ENCODE results near the gene PDE12.

The PDE12 gene

GRCh38 chr3:57555738-57556458, at the start of gene PDE12:
Gene PDE12 (plus strand): TSS chr3:57556274. CDS start chr3:57556380, 106 bp downstream.
- H3K27me3 Mint-ChIP-seq (ENCODE audit: low read depth): no peaks in the 10 kb centered on the region
- peaks cover 25% of the 10 kb centered on the region for H3K36me3 Mint-ChIP-seq (ENCODE audit: low read depth)
- H3K9me3 Mint-ChIP-seq: no peaks in the 10 kb centered on the region
- peak within 1 kb of the TSS; percentile 90 for H3K4me3 Mint-ChIP-seq
- H3K27ac Mint-ChIP-seq: peak within 1 kb of the TSS; percentile 97
- peaks cover 29% of the 10 kb centered on the region for H3K4me1 Mint-ChIP-seq (ENCODE audit: low read depth)

- Mint-ChIP-seq H3K36me3 (ENCODE audit: low read depth) (no peaks in the 10 kb centered on the region), H3K4me1 (ENCODE audit: low read depth) (no peaks in the 10 kb centered on the region), H3K27ac (no peak overlapping the region), H3K4me3 (no peak overlapping the region), H3K27me3 (ENCODE audit: low read depth) (peaks cover 33% of the 10 kb centered on the region), H3K9me3 (no peaks in the 10 kb centered on the region)
Observed at GRCh38 chr3:57512166-57512565, 43.9 kb upstream of the PDE12 start.

GRCh38 chr3:57518276-57518915, 37.7 kb upstream of the PDE12 start:
- H3K4me3 Mint-ChIP-seq: no peak overlapping the region

GRCh38 chr3:57530071-57530608, 25.9 kb upstream of the PDE12 start:
- H3K4me1 Mint-ChIP-seq (ENCODE audit: low read depth): no peaks in the 10 kb centered on the region
- H3K27me3 Mint-ChIP-seq (ENCODE audit: low read depth): peaks cover 10% of the 10 kb centered on the region
- no peak overlapping the region for H3K4me3 Mint-ChIP-seq
- H3K9me3 Mint-ChIP-seq: no peaks in the 10 kb centered on the region
- H3K36me3 Mint-ChIP-seq (ENCODE audit: low read depth): no peaks in the 10 kb centered on the region
- no peak overlapping the region for H3K27ac Mint-ChIP-seq

More at GRCh38 chr3:57518276-57518915, 37.7 kb upstream of the PDE12 start:
- H3K9me3 Mint-ChIP-seq: no peaks in the 10 kb centered on the region
- no peak overlapping the region for H3K27ac Mint-ChIP-seq
- H3K36me3 Mint-ChIP-seq (ENCODE audit: low read depth): no peaks in the 10 kb centered on the region
- H3K4me1 Mint-ChIP-seq (ENCODE audit: low read depth): no peaks in the 10 kb centered on the region
- peaks cover 16% of the 10 kb centered on the region for H3K27me3 Mint-ChIP-seq (ENCODE audit: low read depth)

GRCh38 chr3:57538465-57538864, 17.6 kb upstream of the PDE12 start:
- Mint-ChIP-seq H3K27me3 (ENCODE audit: low read depth) (no peaks in the 10 kb centered on the region), H3K9me3 (no peaks in the 10 kb centered on the region), H3K4me3 (no peak overlapping the region), H3K4me1 (ENCODE audit: low read depth) (no peaks in the 10 kb centered on the region), H3K27ac (no peak overlapping the region), H3K36me3 (ENCODE audit: low read depth) (no peaks in the 10 kb centered on the region)

- no peak within 1 kb of the TSS for H3K27ac Mint-ChIP-seq
- H3K4me3 Mint-ChIP-seq: no peak within 1 kb of the TSS
- peaks cover 2% of the 10 kb centered on the region for H3K27me3 Mint-ChIP-seq (ENCODE audit: low read depth)
- H3K36me3 Mint-ChIP-seq (ENCODE audit: low read depth): no peaks in the 10 kb centered on the region
- peaks cover 5% of the 10 kb centered on the region for H3K4me1 Mint-ChIP-seq (ENCODE audit: low read depth)
- no peaks in the 10 kb centered on the region for H3K9me3 Mint-ChIP-seq
Observed at GRCh38 chr3:57544181-57545125, 11.6 kb upstream of the PDE12 start, which contains the start of gene DNAH12. Gene DNAH12 (minus strand): TSS chr3:57544344. CDS start chr3:57542870, 1,474 bp downstream.

GRCh38 chr3:57545636-57546268, 10.3 kb upstream of the PDE12 start:
- H3K36me3 Mint-ChIP-seq (ENCODE audit: low read depth): no peaks in the 10 kb centered on the region
- H3K4me1 Mint-ChIP-seq (ENCODE audit: low read depth): peaks cover 5% of the 10 kb centered on the region
- H3K27me3 Mint-ChIP-seq (ENCODE audit: low read depth): peaks cover 2% of the 10 kb centered on the region
- no peaks in the 10 kb centered on the region for H3K9me3 Mint-ChIP-seq
- H3K27ac Mint-ChIP-seq: no peak overlapping the region
- H3K4me3 Mint-ChIP-seq: no peak overlapping the region

GRCh38 chr3:57546616-57547015, 9.5 kb upstream of the PDE12 start:
- H3K4me1 Mint-ChIP-seq (ENCODE audit: low read depth): peaks cover 5% of the 10 kb centered on the region
- no peaks in the 10 kb centered on the region for H3K36me3 Mint-ChIP-seq (ENCODE audit: low read depth)
- H3K27ac Mint-ChIP-seq: no peak overlapping the region
- no peaks in the 10 kb centered on the region for H3K9me3 Mint-ChIP-seq
- H3K27me3 Mint-ChIP-seq (ENCODE audit: low read depth): peaks cover 2% of the 10 kb centered on the region
- H3K4me3 Mint-ChIP-seq: no peak overlapping the region

- Mint-ChIP-seq H3K4me1 (ENCODE audit: low read depth) (peaks cover 29% of the 10 kb centered on the region), H3K9me3 (no peaks in the 10 kb centered on the region), H3K27ac (peak overlapping the region; percentile 97), H3K36me3 (ENCODE audit: low read depth) (peaks cover 21% of the 10 kb centered on the region), H3K4me3 (peak overlapping the region; percentile 90), H3K27me3 (ENCODE audit: low read depth) (no peaks in the 10 kb centered on the region)
Observed at GRCh38 chr3:57555306-57555705, 768 bp upstream of the PDE12 start.

GRCh38 chr3:57556459-57557084, 498 bp downstream of the PDE12 start:
- Mint-ChIP-seq H3K4me1 (ENCODE audit: low read depth) (peaks cover 30% of the 10 kb centered on the region), H3K36me3 (ENCODE audit: low read depth) (peaks cover 27% of the 10 kb centered on the region), H3K27ac (peak overlapping the region; percentile 97), H3K27me3 (ENCODE audit: low read depth) (no peaks in the 10 kb centered on the region), H3K9me3 (no peaks in the 10 kb centered on the region), H3K4me3 (peak overlapping the region; percentile 90)

- Mint-ChIP-seq H3K4me3 (peak overlapping the region; percentile 90), H3K36me3 (ENCODE audit: low read depth) (peaks cover 27% of the 10 kb centered on the region), H3K4me1 (ENCODE audit: low read depth) (peaks cover 31% of the 10 kb centered on the region), H3K9me3 (no peaks in the 10 kb centered on the region), H3K27me3 (ENCODE audit: low read depth) (no peaks in the 10 kb centered on the region), H3K27ac (peak overlapping the region; percentile 97)
Observed at GRCh38 chr3:57557085-57557537, 1.0 kb downstream of the PDE12 start.

GRCh38 chr3:57559526-57559925, 3.5 kb downstream of the PDE12 start:
- H3K4me1 Mint-ChIP-seq (ENCODE audit: low read depth): peaks cover 35% of the 10 kb centered on the region
- peak overlapping the region; percentile 9 for H3K4me3 Mint-ChIP-seq
- peaks cover 30% of the 10 kb centered on the region for H3K36me3 Mint-ChIP-seq (ENCODE audit: low read depth)
- no peaks in the 10 kb centered on the region for H3K27me3 Mint-ChIP-seq (ENCODE audit: low read depth)
- H3K27ac Mint-ChIP-seq: no peak overlapping the region
- no peaks in the 10 kb centered on the region for H3K9me3 Mint-ChIP-seq

- H3K27ac Mint-ChIP-seq: no peak overlapping the region
- H3K36me3 Mint-ChIP-seq (ENCODE audit: low read depth): peaks cover 26% of the 10 kb centered on the region
- H3K9me3 Mint-ChIP-seq: no peaks in the 10 kb centered on the region
- peaks cover 6% of the 10 kb centered on the region for H3K4me1 Mint-ChIP-seq (ENCODE audit: low read depth)
- no peaks in the 10 kb centered on the region for H3K27me3 Mint-ChIP-seq (ENCODE audit: low read depth)
- no peak overlapping the region for H3K4me3 Mint-ChIP-seq
Observed at GRCh38 chr3:57569859-57570450, 13.9 kb downstream of the PDE12 start.
